Glutamatergic neuron (in vitro differentiated cells): Measurements from ENCODE around the gene P2RY8. TPM values are rescaled to one million over a fixed set of nuclear protein-coding genes. Genes with fewer than 3 reads are reported as not detected.

Experiments
- DNase-seq: peaks from one replicate; pipeline ENCODE4 v3.0.0; 2022
- H3K27ac Mint-ChIP-seq: one replicate; pipeline ENCODE4 v1.8.0; 2020; ENCODE audit warnings: mild to moderate bottlenecking, mixed read lengths, inconsistent platforms; ENCODE audit not compliant: unreplicated experiment
- H3K27me3 Mint-ChIP-seq: one replicate; pipeline ENCODE4 v1.8.0; 2020; ENCODE audit warnings: mild to moderate bottlenecking, moderate library complexity, mixed read lengths, inconsistent platforms; ENCODE audit not compliant: unreplicated experiment
- H3K36me3 Mint-ChIP-seq: one replicate; pipeline ENCODE4 v1.8.0; 2020; ENCODE audit warnings: mild to moderate bottlenecking, mixed read lengths, inconsistent platforms; ENCODE audit not compliant: unreplicated experiment
- H3K4me1 Mint-ChIP-seq: one replicate; pipeline ENCODE4 v1.8.0; 2020; ENCODE audit warnings: mild to moderate bottlenecking, low read depth, mixed read lengths, inconsistent platforms; ENCODE audit not compliant: unreplicated experiment
- H3K4me3 Mint-ChIP-seq: one replicate; pipeline ENCODE4 v1.8.0; 2020; ENCODE audit warnings: mild to moderate bottlenecking, mixed read lengths, inconsistent platforms; ENCODE audit not compliant: unreplicated experiment
- H3K9me3 Mint-ChIP-seq: one replicate; pipeline ENCODE4 v1.8.0; 2020; ENCODE audit warnings: mild to moderate bottlenecking, moderate library complexity, mixed read lengths, inconsistent platforms; ENCODE audit not compliant: unreplicated experiment
- total RNA-seq: library from RNA; stranded (reverse); fragmentation: NEBNext Ultra II Directional; extraction: Animal tissue kit (Norgen Biotek cat#: 25700); gene quantifications from one replicate; pipeline ENCODE4 v1.2.1, GENCODE V29; 2021; ENCODE audit not compliant: unreplicated experiment
- TF ChIP-seq, protein P1 (sequence below): fragments of 200-600 bp; sonication (generic); IDR thresholded peaks from one replicate; pipeline ENCODE4 v1.5.0; 2021; ENCODE audit not compliant: partially characterized antibody, unreplicated experiment

P2RY8 gene
- total RNA-seq, 1 donor from 2014 or later = 2.3 TPM

GRCh38 chrX:1531096-1531890, 5.7 kb downstream of the P2RY8 start:
- H3K27ac Mint-ChIP-seq = no peak overlapping the region
- peaks cover 2% of the 10 kb centered on the region for H3K27me3 Mint-ChIP-seq
- TF ChIP-seq, protein P1, sequence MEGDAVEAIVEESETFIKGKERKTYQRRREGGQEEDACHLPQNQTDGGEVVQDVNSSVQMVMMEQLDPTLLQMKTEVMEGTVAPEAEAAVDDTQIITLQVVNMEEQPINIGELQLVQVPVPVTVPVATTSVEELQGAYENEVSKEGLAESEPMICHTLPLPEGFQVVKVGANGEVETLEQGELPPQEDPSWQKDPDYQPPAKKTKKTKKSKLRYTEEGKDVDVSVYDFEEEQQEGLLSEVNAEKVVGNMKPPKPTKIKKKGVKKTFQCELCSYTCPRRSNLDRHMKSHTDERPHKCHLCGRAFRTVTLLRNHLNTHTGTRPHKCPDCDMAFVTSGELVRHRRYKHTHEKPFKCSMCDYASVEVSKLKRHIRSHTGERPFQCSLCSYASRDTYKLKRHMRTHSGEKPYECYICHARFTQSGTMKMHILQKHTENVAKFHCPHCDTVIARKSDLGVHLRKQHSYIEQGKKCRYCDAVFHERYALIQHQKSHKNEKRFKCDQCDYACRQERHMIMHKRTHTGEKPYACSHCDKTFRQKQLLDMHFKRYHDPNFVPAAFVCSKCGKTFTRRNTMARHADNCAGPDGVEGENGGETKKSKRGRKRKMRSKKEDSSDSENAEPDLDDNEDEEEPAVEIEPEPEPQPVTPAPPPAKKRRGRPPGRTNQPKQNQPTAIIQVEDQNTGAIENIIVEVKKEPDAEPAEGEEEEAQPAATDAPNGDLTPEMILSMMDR = no peak
- no peaks in the 10 kb centered on the region for H3K36me3 Mint-ChIP-seq
- DNase-seq = no peak
- H3K4me1 Mint-ChIP-seq = no peaks in the 10 kb centered on the region
- peaks cover 1% of the 10 kb centered on the region for H3K9me3 Mint-ChIP-seq
- H3K4me3 Mint-ChIP-seq = no peak overlapping the region

GRCh38 chrX:1529756-1530155, 7.2 kb downstream of the P2RY8 start:
- no peak overlapping the region for H3K4me3 Mint-ChIP-seq
- no peaks in the 10 kb centered on the region for H3K4me1 Mint-ChIP-seq
- no peaks in the 10 kb centered on the region for H3K27me3 Mint-ChIP-seq
- TF ChIP-seq, protein P1 = no peak
- H3K36me3 Mint-ChIP-seq = no peaks in the 10 kb centered on the region
- no peak for DNase-seq
- no peak overlapping the region for H3K27ac Mint-ChIP-seq
- peaks cover 1% of the 10 kb centered on the region for H3K9me3 Mint-ChIP-seq

DNA sequence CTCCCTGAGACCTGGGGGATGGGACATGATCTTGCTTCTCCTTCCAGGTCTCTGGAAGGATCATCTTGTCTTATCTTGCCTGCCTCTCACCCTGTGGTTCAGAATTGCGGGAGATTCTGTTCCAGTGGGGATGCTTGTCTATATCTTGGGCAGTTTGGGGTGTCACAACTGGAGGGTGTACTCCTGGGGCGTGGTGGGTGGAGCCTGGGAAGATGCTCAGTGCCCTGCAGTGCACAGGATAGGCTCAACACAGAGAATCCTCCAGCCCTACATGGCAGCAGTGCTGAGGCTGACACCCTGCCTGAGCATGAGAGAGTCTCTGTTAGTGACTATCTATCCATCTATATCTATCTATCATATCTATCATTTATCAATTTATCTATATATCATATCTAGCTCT, 7.7 kb downstream of the P2RY8 start:
- no peaks in the 10 kb centered on the region for H3K36me3 Mint-ChIP-seq
- peaks cover 1% of the 10 kb centered on the region for H3K9me3 Mint-ChIP-seq
- no peaks in the 10 kb centered on the region for H3K27me3 Mint-ChIP-seq
- TF ChIP-seq, protein P1 = no peak
- H3K4me1 Mint-ChIP-seq = no peaks in the 10 kb centered on the region
- no peak for DNase-seq
- H3K4me3 Mint-ChIP-seq = no peak overlapping the region
- no peak overlapping the region for H3K27ac Mint-ChIP-seq

- Mint-ChIP-seq H3K9me3 (peaks cover 1% of the 10 kb centered on the region), H3K27ac (no peak overlapping the region), H3K36me3 (no peaks in the 10 kb centered on the region), H3K27me3 (no peaks in the 10 kb centered on the region), H3K4me1 (no peaks in the 10 kb centered on the region), H3K4me3 (no peak overlapping the region)
- TF ChIP-seq, protein P1 = no peak
- no peak for DNase-seq
Measured at GRCh38 chrX:1528884-1529203, 8.1 kb downstream of the P2RY8 start.

DNA sequence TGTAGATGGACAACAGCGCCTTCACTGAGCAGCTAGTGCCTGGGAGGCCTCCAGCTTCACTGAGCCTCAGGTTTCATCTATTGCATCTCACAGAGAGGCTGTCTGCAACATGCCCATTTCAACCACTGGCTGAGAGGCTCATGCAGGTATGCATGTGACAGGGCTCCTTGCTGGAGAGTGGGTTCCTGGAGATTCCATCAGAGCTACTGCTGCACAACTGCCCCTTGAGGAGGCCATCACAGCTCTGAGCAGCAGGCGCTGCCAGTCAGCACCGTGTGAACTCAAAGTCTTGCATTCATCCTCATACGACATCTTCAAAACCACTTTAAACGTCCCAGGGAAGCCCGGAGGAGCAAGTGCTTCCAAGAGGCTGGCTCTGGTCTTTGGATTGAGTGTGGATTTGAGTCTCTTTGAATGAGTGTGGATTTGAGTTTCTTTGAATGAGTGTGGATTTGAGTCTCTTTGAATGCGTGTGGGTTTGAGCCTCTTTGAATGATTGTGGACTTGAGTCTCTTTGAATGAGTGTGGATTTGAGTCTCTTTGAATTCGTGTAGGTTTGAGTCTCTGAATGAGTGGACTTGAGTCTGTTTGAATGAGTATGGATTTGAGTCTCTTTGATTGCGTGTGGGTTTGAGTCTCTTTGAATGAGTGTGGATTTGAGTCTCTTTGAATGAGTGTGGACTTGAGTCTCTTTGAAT, 8.7 kb downstream of the P2RY8 start:
- no peak overlapping the region for H3K27ac Mint-ChIP-seq
- peaks cover 1% of the 10 kb centered on the region for H3K9me3 Mint-ChIP-seq
- no peak for DNase-seq
- no peaks in the 10 kb centered on the region for H3K4me1 Mint-ChIP-seq
- TF ChIP-seq, protein P1 = no peak
- H3K4me3 Mint-ChIP-seq = no peak overlapping the region
- peaks cover under 1% of the 10 kb centered on the region for H3K27me3 Mint-ChIP-seq
- no peaks in the 10 kb centered on the region for H3K36me3 Mint-ChIP-seq
